Right atrium auricular region (tissue), 2 donors: Measurements from ENCODE around the gene THAP2. TPM values are rescaled to one million over a fixed set of nuclear protein-coding genes. Genes with fewer than 3 reads are reported as not detected.

Experiments used
- DNase-seq: peaks from one replicate; pipeline ENCODE4 v3.0.0-alpha.2; 2019; ENCODE audit warnings: low spot score
- H3K27ac ChIP-seq, 2 donors: fragments of 200-600 bp; sonication (generic); 1 replicate in 1 of 2; 2 replicates in 1 of 2; pipeline ENCODE4 v1.5.1; 2016 to 2019
- H3K27me3 ChIP-seq, 2 donors: fragments of 200-600 bp; sonication (generic); one replicate each; pipeline versions ENCODE4 v1.5.1 to v1.6.0; 2017 to 2019
- H3K36me3 ChIP-seq: fragments of 200-600 bp; sonication (generic); one replicate; pipeline ENCODE4 v1.5.1; 2016
- H3K4me1 ChIP-seq, 2 donors: fragments of 200-600 bp; sonication (generic); one replicate each; pipeline versions ENCODE4 v1.5.1 to v1.6.0; 2017 to 2019
- H3K4me3 ChIP-seq, 2 donors: fragments of 200-600 bp; sonication (generic); 1 replicate in 1 of 2; 2 replicates in 1 of 2; pipeline ENCODE4 v1.5.1; 2017 to 2019; ENCODE audit warnings: mild to moderate bottlenecking in 1 of 2, moderate library complexity in 1 of 2
- H3K9me3 ChIP-seq, 2 donors: fragments of 200-600 bp; sonication (generic); one replicate each; pipeline ENCODE4 v1.5.1; 2019
- CTCF ChIP-seq, 2 donors: fragments of 200-600 bp; sonication (generic); IDR thresholded peaks; one replicate each; pipeline ENCODE4 v1.5.1; 2019; ENCODE audit warnings: antibody characterized with exemption in 2 of 2
- total RNA-seq, 2 donors: library from RNA; depleted of rRNA; stranded (reverse); fragments of >200 nt; gene quantifications; one replicate each; pipeline ENCODE4 v1.1.0, GENCODE V29; 2016

Gene THAP2
- total RNA-seq, 2 donors from 2014 or later: 2.0 to 5.2 TPM

- Histone ChIP-seq H3K4me3 (peak overlapping the region; percentile 81 to 85), H3K27ac (peak overlapping the region; percentile 94 to 97), H3K4me1 (peaks cover 0 to 29% of the 10 kb centered on the region in 2 donors), H3K36me3 (peaks cover 15% of the 10 kb centered on the region), H3K27me3 (no peaks in the 10 kb centered on the region), H3K9me3 (no peaks in the 10 kb centered on the region)
- peak; percentile 70 for DNase-seq
- TF ChIP-seq CTCF (IDR thresholded peaks at IDR 0.05): no peak
Observed at GRCh38 chr12:71662849-71663560, 1.1 kb upstream of the THAP2 start.

- Histone ChIP-seq H3K27me3 (no peaks in the 10 kb centered on the region), H3K27ac (peak overlapping the region; percentile 94 to 97), H3K36me3 (peaks cover 6% of the 10 kb centered on the region), H3K4me1 (peaks cover 0 to 29% of the 10 kb centered on the region in 2 donors), H3K9me3 (no peaks in the 10 kb centered on the region), H3K4me3 (peak overlapping the region; percentile 81 to 85)
- no peak for TF ChIP-seq CTCF (IDR thresholded peaks at IDR 0.05)
- DNase-seq: no peak
Observed at GRCh38 chr12:71664411-71665089, 449 bp downstream of the THAP2 start.

- H3K27me3 ChIP-seq: no peaks in the 10 kb centered on the region
- peaks cover 0 to 29% of the 10 kb centered on the region in 2 donors for H3K4me1 ChIP-seq
- DNase-seq: no peak
- H3K36me3 ChIP-seq: peaks cover under 1% of the 10 kb centered on the region
- H3K27ac ChIP-seq: peak overlapping the region; percentile 94 to 97
- H3K4me3 ChIP-seq: peak overlapping the region; percentile 81 to 85
- no peak for TF ChIP-seq CTCF (IDR thresholded peaks at IDR 0.05)
- no peaks in the 10 kb centered on the region for H3K9me3 ChIP-seq
Observed at GRCh38 chr12:71665090-71665463, 976 bp downstream of the THAP2 start.

GRCh38 chr12:71666259-71666658 is 2.2 kb downstream of the THAP2 start:
- H3K27me3 ChIP-seq: no peaks in the 10 kb centered on the region
- no peak for TF ChIP-seq CTCF (IDR thresholded peaks at IDR 0.05)
- no peaks in the 10 kb centered on the region for H3K9me3 ChIP-seq
- H3K4me3 ChIP-seq: no peak overlapping the region
- H3K36me3 ChIP-seq: no peaks in the 10 kb centered on the region
- H3K4me1 ChIP-seq: peaks cover 0 to 19% of the 10 kb centered on the region in 2 donors
- DNase-seq: no peak
- H3K27ac ChIP-seq: no peak overlapping the region

GRCh38 chr12:71671311-71671710 is 7.2 kb downstream of the THAP2 start:
- Histone ChIP-seq H3K36me3 (no peaks in the 10 kb centered on the region), H3K4me1 (no peaks in the 10 kb centered on the region), H3K27ac (no peak overlapping the region), H3K27me3 (no peaks in the 10 kb centered on the region), H3K9me3 (no peaks in the 10 kb centered on the region), H3K4me3 (no peak overlapping the region)
- TF ChIP-seq CTCF (IDR thresholded peaks at IDR 0.05): no peak
- DNase-seq: no peak
